ENCODE measurements around the gene KIF1A. TPM values are rescaled to one million over a fixed set of nuclear protein-coding genes. Genes with fewer than 3 reads are reported as not detected.

Gene KIF1A
- total and polyA plus RNA-seq, 2 donors (not counting 3 experiments of a cell fraction or from before 2014, with no cell fraction given) = 0.11 to 0.64 TPM

DNA sequence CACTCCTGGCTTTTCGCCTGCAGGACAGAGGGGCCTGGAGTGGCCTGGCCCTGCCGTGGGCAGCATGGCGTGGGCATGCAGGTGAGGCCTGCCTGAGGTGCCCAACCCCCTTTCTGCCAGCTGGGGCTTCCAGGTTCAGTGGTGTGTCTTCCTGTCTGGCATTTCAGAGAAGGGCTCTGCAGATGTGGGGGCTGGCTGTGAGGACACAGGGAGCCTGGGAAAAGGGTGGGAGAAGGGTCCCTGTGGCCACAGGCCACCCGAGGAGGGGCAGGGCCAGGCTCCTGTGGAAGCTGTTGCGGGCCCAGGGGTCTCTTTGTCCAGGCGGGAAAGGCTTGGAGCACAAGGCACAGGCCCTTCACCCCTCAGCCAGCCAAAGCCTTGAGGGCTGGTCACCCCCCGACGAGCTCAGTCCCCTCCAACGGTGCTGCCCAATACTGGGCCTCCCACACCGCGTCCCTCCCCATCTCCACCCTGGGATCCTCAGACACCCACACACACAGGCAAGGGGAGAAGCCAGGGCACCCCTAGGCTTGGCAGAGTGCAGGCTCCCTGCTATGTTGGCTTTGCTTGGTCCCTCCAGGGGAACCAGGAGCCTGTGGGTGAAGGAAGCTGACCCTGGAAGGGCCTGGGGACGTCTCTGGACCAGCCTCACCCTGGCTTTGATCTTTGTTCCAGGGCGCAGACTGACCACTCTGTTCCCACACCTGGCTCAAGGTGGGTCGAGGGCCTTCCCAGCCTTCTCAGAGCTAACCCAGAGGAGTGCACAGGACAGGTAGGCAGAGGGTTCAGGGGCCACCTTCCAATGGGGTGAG lies 132.1 kb downstream of the KIF1A start:
- BruUV-seq (replicated peaks) = no TSS peak
- no peak for FAIRE-seq

More for the DNA sequence above, 132.1 kb downstream of the KIF1A start:
- no peaks in the 10 kb centered on the region for H3K9me3 ChIP-seq (replicated peaks; ENCODE audit: control insufficient read depth, insufficient read depth, low read length)
- no peak for TF ChIP-seq GATA2 (IDR thresholded peaks at IDR 0.05; ENCODE audit: insufficient read depth, insufficient read length, low read depth, low read length)
- TF ChIP-seq, protein P1, sequence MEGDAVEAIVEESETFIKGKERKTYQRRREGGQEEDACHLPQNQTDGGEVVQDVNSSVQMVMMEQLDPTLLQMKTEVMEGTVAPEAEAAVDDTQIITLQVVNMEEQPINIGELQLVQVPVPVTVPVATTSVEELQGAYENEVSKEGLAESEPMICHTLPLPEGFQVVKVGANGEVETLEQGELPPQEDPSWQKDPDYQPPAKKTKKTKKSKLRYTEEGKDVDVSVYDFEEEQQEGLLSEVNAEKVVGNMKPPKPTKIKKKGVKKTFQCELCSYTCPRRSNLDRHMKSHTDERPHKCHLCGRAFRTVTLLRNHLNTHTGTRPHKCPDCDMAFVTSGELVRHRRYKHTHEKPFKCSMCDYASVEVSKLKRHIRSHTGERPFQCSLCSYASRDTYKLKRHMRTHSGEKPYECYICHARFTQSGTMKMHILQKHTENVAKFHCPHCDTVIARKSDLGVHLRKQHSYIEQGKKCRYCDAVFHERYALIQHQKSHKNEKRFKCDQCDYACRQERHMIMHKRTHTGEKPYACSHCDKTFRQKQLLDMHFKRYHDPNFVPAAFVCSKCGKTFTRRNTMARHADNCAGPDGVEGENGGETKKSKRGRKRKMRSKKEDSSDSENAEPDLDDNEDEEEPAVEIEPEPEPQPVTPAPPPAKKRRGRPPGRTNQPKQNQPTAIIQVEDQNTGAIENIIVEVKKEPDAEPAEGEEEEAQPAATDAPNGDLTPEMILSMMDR (IDR thresholded peaks at IDR 0.05; ENCODE audit: extremely low read depth in 1 of 2, insufficient read depth in 1 of 2, low read depth in 1 of 2, low read length in 2 of 2) = no peak
- TF ChIP-seq POLR2AphosphoS5 (IDR thresholded peaks at IDR 0.05; ENCODE audit: insufficient read depth, low read depth, low read length) = no peak
- TF ChIP-seq, protein P2, sequence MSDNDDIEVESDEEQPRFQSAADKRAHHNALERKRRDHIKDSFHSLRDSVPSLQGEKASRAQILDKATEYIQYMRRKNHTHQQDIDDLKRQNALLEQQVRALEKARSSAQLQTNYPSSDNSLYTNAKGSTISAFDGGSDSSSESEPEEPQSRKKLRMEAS (IDR thresholded peaks at IDR 0.05; ENCODE audit: insufficient read depth, insufficient read length) = no peak
- TF ChIP-seq JUN (IDR thresholded peaks at IDR 0.05; ENCODE audit: borderline replicate concordance, insufficient read depth, insufficient read length, low read depth) = no peak
- H3K9me1 ChIP-seq (replicated peaks; ENCODE audit: control insufficient read depth, extremely low read depth, insufficient read depth, low read length) = no peaks in the 10 kb centered on the region
- no peaks in the 10 kb centered on the region for H3K79me2 ChIP-seq (ENCODE audit: control insufficient read depth, insufficient read depth, low read length)
- intact Hi-C loops (cut with micrococcal nuclease) = no loop called here
- H3K4me2 ChIP-seq (ENCODE audit: insufficient read depth, low read length) = no peak overlapping the region
- H3K4me3 ChIP-seq (replicated peaks in 1 of 3; ENCODE audit: insufficient read depth in 1 of 3, low read depth in 1 of 3, low read length in 3 of 3) = no peak overlapping the region
- dilution Hi-C loops (cut with MboI; ENCODE audit: extremely low pct_ligation_motif_present, low sequenced_read_pairs) = no loop called here
- no peak overlapping the region for H2AFZ ChIP-seq (ENCODE audit: low read depth, low read length)
- no peaks in the 10 kb centered on the region for H4K20me1 ChIP-seq (replicated peaks; ENCODE audit: control insufficient read depth, extremely low read depth, insufficient read depth, low read length)
- H3K4me1 ChIP-seq (ENCODE audit: control insufficient read depth, extremely low read depth, insufficient read depth, low read length) = no peaks in the 10 kb centered on the region
- H3K36me3 ChIP-seq (ENCODE audit: control insufficient read depth in 2 of 2, extremely low read depth in 1 of 2, insufficient read depth in 2 of 2, low read length in 2 of 2) = no peaks in the 10 kb centered on the region
- ChIA-PET CTCF (interaction anchor here (0.9 kb wide), 1 partner anchor 174 kb away, joined by 3 read pairs; no protein-coding TSS in a partner anchor), POLR2A (no interaction called here)
- no peak overlapping the region for H3K9ac ChIP-seq (replicated peaks; ENCODE audit: extremely low read depth, insufficient read depth, low read length)
- H3K27me3 ChIP-seq (ENCODE audit: control insufficient read depth in 2 of 2, insufficient read depth in 2 of 2, low read length in 2 of 2) = no peaks in the 10 kb centered on the region
- H3K27ac ChIP-seq (ENCODE audit: insufficient read depth, low read depth, low read length) = no peak overlapping the region
- DNase-seq (ENCODE audit: low read depth, low spot score) = no peak

Measured in endothelial cell of umbilical vein (primary cell).